Bronchial epithelial cell (primary cell): ENCODE data around the gene POLR3K. TPM values are rescaled to one million over a fixed set of nuclear protein-coding genes. Genes with fewer than 3 reads are reported as not detected.
"Not testable (repeated sequence)": the region's sequence is repeated elsewhere in the genome, so short reads cannot be mapped to it uniquely, and the experiment has no call there.

Source experiments
- DNase-seq: peaks from one replicate; pipeline ENCODE4 v3.0.0-alpha.2; 2010; ENCODE audit warnings: low read depth
- FAIRE-seq: peaks from 2 replicates; lab custom pipeline; 2011; peaks lifted over from hg19 to GRCh38; lab: Jason Lieb, UNC
- H3K27me3 ChIP-seq: 2 replicates; pipeline ENCODE4 v1.5.1; 2011; ENCODE audit warnings: low read length; ENCODE audit not compliant: control insufficient read depth, insufficient read depth
- H3K36me3 ChIP-seq: 2 replicates; pipeline ENCODE4 v1.5.1; 2011; ENCODE audit warnings: low read length; ENCODE audit not compliant: control insufficient read depth, insufficient read depth
- H3K4me3 ChIP-seq: 2 replicates; pipeline ENCODE4 v1.5.1; 2011; ENCODE audit warnings: mild to moderate bottlenecking, low read depth, low read length, control low read depth
- total RNA-seq: library from RNA; depleted of rRNA; stranded (reverse); fragments of >200 nt; gene quantifications from 2 replicates; pipeline ENCODE4 v1.2.1, GENCODE V29; 2014
- TF ChIP-seq, protein P1 (sequence below): IDR thresholded peaks from 2 replicates; pipeline ENCODE4 v1.5.1; 2011; ENCODE audit warnings: mild to moderate bottlenecking, moderate library complexity, low read length, control low read depth, inconsistent platforms; ENCODE audit not compliant: insufficient read depth, severe bottlenecking

The POLR3K gene
- total RNA-seq, 1 donor from 2014 or later = 5.8 TPM

DNA sequence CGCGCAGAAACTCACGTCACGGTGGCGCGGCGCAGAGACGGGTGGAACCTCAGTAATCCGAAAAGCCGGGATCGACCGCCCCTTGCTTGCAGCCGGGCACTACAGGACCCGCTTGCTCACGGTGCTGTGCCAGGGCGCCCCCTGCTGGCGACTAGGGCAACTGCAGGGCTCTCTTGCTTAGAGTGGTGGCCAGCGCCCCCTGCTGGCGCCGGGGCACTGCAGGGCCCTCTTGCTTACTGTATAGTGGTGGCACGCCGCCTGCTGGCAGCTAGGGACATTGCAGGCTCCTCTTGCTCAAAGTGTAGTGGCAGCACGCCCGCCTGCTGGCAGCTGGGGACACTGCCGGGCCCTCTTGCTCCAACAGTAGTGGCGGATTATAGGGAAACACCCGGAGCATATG, 42.6 kb downstream of the POLR3K start:
- FAIRE-seq, DNase-seq, H3K36me3 ChIP-seq, H3K4me3 ChIP-seq, H3K27me3 ChIP-seq: not testable (repeated sequence)
- TF ChIP-seq, protein P1, sequence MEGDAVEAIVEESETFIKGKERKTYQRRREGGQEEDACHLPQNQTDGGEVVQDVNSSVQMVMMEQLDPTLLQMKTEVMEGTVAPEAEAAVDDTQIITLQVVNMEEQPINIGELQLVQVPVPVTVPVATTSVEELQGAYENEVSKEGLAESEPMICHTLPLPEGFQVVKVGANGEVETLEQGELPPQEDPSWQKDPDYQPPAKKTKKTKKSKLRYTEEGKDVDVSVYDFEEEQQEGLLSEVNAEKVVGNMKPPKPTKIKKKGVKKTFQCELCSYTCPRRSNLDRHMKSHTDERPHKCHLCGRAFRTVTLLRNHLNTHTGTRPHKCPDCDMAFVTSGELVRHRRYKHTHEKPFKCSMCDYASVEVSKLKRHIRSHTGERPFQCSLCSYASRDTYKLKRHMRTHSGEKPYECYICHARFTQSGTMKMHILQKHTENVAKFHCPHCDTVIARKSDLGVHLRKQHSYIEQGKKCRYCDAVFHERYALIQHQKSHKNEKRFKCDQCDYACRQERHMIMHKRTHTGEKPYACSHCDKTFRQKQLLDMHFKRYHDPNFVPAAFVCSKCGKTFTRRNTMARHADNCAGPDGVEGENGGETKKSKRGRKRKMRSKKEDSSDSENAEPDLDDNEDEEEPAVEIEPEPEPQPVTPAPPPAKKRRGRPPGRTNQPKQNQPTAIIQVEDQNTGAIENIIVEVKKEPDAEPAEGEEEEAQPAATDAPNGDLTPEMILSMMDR = peak; percentile 53

DNA sequence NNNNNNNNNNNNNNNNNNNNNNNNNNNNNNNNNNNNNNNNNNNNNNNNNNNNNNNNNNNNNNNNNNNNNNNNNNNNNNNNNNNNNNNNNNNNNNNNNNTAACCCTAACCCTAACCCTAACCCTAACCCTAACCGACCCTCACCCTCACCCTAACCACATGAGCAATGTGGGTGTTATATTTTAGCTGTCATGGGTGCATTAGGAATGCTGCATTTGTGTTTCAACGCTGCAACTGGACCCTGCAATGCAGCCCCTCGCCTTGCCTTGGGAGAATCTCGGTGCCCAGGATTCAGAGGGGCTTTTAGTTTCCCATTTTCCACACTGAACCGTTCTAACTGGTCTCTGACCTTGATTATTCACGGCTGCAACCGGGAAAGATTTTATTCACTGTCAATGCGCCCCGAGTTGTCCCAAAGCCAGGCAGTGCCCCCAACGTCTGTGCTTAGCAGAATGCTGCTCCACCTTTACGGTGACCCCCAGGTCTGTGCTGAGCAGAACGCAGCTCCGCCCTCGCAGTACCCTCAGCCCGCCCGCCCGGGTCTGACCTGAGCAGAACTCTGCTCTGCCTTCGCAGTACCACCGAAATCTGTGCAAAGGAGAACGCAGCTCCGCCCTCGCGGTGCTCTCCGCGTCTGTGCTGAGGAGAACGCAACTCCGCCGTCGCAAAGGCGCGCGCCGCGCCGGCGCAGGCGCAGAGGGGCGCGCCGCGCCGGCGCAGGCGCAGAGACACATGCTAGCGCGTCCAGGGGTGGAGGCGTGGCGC, 43.3 kb downstream of the POLR3K start:
- TF ChIP-seq, protein P1 = no peak
- H3K4me3 ChIP-seq = peak overlapping the region; percentile 23
- H3K36me3 ChIP-seq = no peaks in the 10 kb centered on the region
- FAIRE-seq (no peak), DNase-seq (no peak)
- no peaks in the 10 kb centered on the region for H3K27me3 ChIP-seq

Other genes with a start within 250 kb of the POLR3K start
- 9.0 and 14.1 TPM in 2 replicates for gene SNRNP25, start 220 bp upstream of the POLR3K start, total RNA-seq
- 10.3 and 20.6 TPM in 2 replicates for gene RHBDF1, start 19.0 kb upstream of the POLR3K start, total RNA-seq
- gene MPG, start 24.6 kb upstream of the POLR3K start, total RNA-seq = 91.1 and 107 TPM in 2 replicates
- gene NPRL3, start 85.1 kb upstream of the POLR3K start, total RNA-seq = 6.8 TPM in 2 replicates
- not detected in 2 replicates for gene HBZ, start 99.0 kb upstream of the POLR3K start, total RNA-seq
- gene HBM, start 112.4 kb upstream of the POLR3K start, total RNA-seq = not detected in 2 replicates
- gene HBA2, start 119.3 kb upstream of the POLR3K start, total RNA-seq = not detected in 2 replicates
- gene HBA1, start 123.1 kb upstream of the POLR3K start, total RNA-seq = not detected in 2 replicates
- gene HBQ1, start 126.9 kb upstream of the POLR3K start, total RNA-seq = not detected in 2 replicates
- gene LUC7L, start 175.8 kb upstream of the POLR3K start, total RNA-seq = 28.5 and 29.5 TPM in 2 replicates
- gene FAM234A, start 181.2 kb upstream of the POLR3K start, total RNA-seq = 11.3 and 39.3 TPM in 2 replicates
- 0.26 TPM in 1 of 2 replicates, not detected in the other for gene RGS11, start 222.3 kb upstream of the POLR3K start, total RNA-seq
- gene ARHGDIG, start 227.0 kb upstream of the POLR3K start, total RNA-seq = 0.51 TPM in 1 of 2 replicates, not detected in the other
- under 0.01 TPM in 1 of 2 replicates, not detected in the other for gene PDIA2, start 229.6 kb upstream of the POLR3K start, total RNA-seq